ENCODE data around the gene UBE2D1. TPM values are rescaled to one million over a fixed set of nuclear protein-coding genes. Genes with fewer than 3 reads are reported as not detected.

The UBE2D1 gene
- total RNA-seq, 2 donors from 2014 or later, result 14.6 to 18.4 TPM

DNA sequence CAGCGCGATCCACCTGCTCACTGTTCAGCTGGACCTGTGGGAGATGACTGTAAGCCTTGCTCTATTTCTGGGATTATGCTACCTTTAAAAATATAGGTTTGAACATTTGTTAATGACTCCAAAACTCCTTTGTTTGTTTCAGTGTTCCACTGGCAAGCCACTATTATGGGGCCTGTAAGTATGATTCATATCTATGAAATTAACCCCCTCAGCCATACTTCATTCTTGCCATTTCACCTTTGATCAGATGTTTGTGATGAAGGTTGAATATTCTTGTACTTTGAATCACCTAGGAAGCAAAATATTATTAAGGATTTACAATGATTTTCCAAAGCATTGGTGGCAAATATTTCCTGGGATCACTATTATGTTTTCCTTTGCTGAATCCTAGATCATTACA is 26.5 kb downstream of the UBE2D1 start:
- intact Hi-C loops (cut with DNase I), result no loop called here
- Histone ChIP-seq H3K9me3 (no peaks in the 10 kb centered on the region), H3K36me3 (no peaks in the 10 kb centered on the region), H3K4me1 (no peaks in the 10 kb centered on the region), H3K27me3 (no peaks in the 10 kb centered on the region), H3K27ac (no peak overlapping the region), H3K4me3 (no peak overlapping the region), H3K9ac (ENCODE audit: low read depth in 2 of 2, low read length in 2 of 2) (no peak overlapping the region)
- TF ChIP-seq CTCF (IDR thresholded peaks at IDR 0.05), result no peak
- DNase-seq, result no peak

GRCh38 chr10:58362027-58362789 is 27.4 kb downstream of the UBE2D1 start:
- H3K4me3 ChIP-seq, result no peak overlapping the region
- H3K27ac ChIP-seq, result no peak overlapping the region
- no peak for DNase-seq
- no peak for TF ChIP-seq CTCF (IDR thresholded peaks at IDR 0.05)
- H3K4me1 ChIP-seq, result no peaks in the 10 kb centered on the region
- intact Hi-C loops (cut with DNase I), result no loop called here
- no peaks in the 10 kb centered on the region for H3K9me3 ChIP-seq
- H3K27me3 ChIP-seq, result no peaks in the 10 kb centered on the region
- H3K9ac ChIP-seq (ENCODE audit: low read depth in 2 of 2, low read length in 2 of 2), result no peak overlapping the region
- H3K36me3 ChIP-seq, result no peaks in the 10 kb centered on the region

- intact Hi-C loops (cut with DNase I), result no loop called here
- H3K27ac ChIP-seq, result no peak overlapping the region
- H3K36me3 ChIP-seq, result no peaks in the 10 kb centered on the region
- no peak for TF ChIP-seq CTCF (IDR thresholded peaks at IDR 0.05)
- no peak overlapping the region for H3K4me3 ChIP-seq
- no peaks in the 10 kb centered on the region for H3K27me3 ChIP-seq
- no peaks in the 10 kb centered on the region for H3K9me3 ChIP-seq
- H3K4me1 ChIP-seq, result no peaks in the 10 kb centered on the region
- no peak overlapping the region for H3K9ac ChIP-seq (ENCODE audit: low read depth in 2 of 2, low read length in 2 of 2)
- no peak for DNase-seq
Observed at GRCh38 chr10:58367069-58367468, 32.3 kb downstream of the UBE2D1 start.

GRCh38 chr10:58371473-58371872 is 36.7 kb downstream of the UBE2D1 start:
- H3K9ac ChIP-seq (ENCODE audit: low read depth in 2 of 2, low read length in 2 of 2), result no peak overlapping the region
- no peak for DNase-seq
- intact Hi-C loops (cut with DNase I), result no loop called here
- no peaks in the 10 kb centered on the region for H3K36me3 ChIP-seq
- no peak for TF ChIP-seq CTCF (IDR thresholded peaks at IDR 0.05)
- H3K27me3 ChIP-seq, result no peaks in the 10 kb centered on the region
- no peaks in the 10 kb centered on the region for H3K4me1 ChIP-seq
- no peaks in the 10 kb centered on the region for H3K9me3 ChIP-seq
- H3K4me3 ChIP-seq, result no peak overlapping the region
- H3K27ac ChIP-seq, result no peak overlapping the region

DNA sequence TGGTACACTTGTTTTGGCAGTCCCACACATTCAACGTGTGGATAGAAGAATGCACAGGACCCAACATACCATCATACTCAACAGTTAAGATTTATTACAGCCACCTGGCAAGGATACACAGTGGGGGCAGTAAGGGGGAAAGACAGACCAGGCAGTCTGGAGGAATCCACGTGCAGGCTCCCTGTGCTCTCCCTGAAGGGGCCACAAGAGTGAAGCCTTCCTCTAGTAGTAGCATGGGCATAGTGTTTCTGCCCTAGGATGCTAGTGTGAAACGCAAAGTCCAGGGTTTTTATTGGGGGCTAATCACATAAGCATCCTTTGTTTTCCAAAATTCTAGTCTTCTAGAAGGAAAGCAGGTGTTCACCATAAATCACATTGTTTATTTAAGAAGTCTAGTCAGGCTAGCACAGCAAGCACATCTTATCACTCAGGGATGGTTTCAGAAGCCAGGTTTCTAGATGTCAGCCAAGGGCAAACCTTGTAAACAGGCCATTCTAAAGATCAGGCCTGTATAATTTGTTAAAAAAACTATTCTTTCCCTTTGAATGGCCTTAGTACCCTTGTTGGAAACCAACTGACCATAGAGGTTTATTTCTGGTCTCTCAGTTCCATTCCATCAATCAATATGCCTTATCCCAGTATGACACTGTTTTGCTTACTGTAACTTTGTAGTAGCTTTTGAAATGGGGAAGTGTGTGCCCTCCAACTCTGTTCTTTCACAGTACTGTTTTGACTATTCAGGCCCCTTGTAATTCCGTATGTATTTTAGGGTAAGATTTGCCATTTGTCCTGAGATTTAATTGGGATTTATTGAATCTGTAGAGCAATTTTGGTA is 38.0 kb downstream of the UBE2D1 start:
- no peaks in the 10 kb centered on the region for H3K27me3 ChIP-seq
- DNase-seq, result no peak
- H3K9me3 ChIP-seq, result no peaks in the 10 kb centered on the region
- intact Hi-C loops (cut with DNase I), result no loop called here
- H3K27ac ChIP-seq, result no peak overlapping the region
- TF ChIP-seq CTCF (IDR thresholded peaks at IDR 0.05), result no peak
- no peak overlapping the region for H3K4me3 ChIP-seq
- H3K9ac ChIP-seq (ENCODE audit: low read depth in 2 of 2, low read length in 2 of 2), result no peak overlapping the region
- no peaks in the 10 kb centered on the region for H3K36me3 ChIP-seq
- no peaks in the 10 kb centered on the region for H3K4me1 ChIP-seq
